GM13977 (cell line): ENCODE data around the gene ATP2C2.

Experiments used
- DNase-seq: peaks from one replicate; pipeline ENCODE4 v3.0.0; 2012; ENCODE audit warnings: low spot score
- in situ Hi-C: fragments of 300-500 bp; cut with MboI; formaldehyde crosslinking; loops from one replicate; pipeline ENCODE4 v1.12.0; 2022; ENCODE audit warnings: low sequenced_read_pairs, low pct_unique_long_range_greater_than_20kb, mixed read lengths, inconsistent platforms; ENCODE audit not compliant: unreplicated experiment
- TF ChIP-seq, protein P1 (sequence below): IDR thresholded peaks from 2 replicates; pipeline ENCODE4 v1.5.1; 2012; ENCODE audit warnings: mild to moderate bottlenecking, control low read depth; ENCODE audit not compliant: insufficient read depth; ENCODE audit errors: extremely low read depth, missing control alignments

The ATP2C2 gene

GRCh38 chr16:84356591-84357116 is 11.7 kb upstream of the ATP2C2 start:
- TF ChIP-seq, protein P1, sequence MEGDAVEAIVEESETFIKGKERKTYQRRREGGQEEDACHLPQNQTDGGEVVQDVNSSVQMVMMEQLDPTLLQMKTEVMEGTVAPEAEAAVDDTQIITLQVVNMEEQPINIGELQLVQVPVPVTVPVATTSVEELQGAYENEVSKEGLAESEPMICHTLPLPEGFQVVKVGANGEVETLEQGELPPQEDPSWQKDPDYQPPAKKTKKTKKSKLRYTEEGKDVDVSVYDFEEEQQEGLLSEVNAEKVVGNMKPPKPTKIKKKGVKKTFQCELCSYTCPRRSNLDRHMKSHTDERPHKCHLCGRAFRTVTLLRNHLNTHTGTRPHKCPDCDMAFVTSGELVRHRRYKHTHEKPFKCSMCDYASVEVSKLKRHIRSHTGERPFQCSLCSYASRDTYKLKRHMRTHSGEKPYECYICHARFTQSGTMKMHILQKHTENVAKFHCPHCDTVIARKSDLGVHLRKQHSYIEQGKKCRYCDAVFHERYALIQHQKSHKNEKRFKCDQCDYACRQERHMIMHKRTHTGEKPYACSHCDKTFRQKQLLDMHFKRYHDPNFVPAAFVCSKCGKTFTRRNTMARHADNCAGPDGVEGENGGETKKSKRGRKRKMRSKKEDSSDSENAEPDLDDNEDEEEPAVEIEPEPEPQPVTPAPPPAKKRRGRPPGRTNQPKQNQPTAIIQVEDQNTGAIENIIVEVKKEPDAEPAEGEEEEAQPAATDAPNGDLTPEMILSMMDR: no peak
- DNase-seq: no peak
- in situ Hi-C loops: no loop called here

DNA sequence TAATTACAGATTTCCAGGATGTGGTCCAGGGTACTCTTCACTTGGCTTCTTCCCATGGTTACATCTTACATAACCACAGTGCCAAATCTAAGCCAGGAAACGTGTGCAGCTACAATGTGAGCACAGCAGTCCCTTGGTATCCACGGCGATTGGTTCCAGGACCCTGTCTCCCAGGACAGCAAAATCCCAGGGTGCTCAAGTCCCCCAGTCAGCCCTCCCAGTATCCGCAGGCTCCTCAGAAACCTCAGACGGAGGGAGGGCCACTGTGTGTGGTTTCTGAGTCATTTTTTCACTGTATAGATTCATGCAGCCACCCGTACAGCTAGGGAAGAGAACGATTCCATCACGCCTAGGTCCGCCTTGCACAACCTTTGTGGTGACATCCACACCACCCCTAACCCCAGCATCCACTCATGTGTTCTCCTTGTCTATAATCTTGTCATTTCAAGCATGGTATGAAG is 11.1 kb upstream of the ATP2C2 start:
- DNase-seq: no peak
- TF ChIP-seq, protein P1: no peak
- in situ Hi-C loops: no loop called here

DNA sequence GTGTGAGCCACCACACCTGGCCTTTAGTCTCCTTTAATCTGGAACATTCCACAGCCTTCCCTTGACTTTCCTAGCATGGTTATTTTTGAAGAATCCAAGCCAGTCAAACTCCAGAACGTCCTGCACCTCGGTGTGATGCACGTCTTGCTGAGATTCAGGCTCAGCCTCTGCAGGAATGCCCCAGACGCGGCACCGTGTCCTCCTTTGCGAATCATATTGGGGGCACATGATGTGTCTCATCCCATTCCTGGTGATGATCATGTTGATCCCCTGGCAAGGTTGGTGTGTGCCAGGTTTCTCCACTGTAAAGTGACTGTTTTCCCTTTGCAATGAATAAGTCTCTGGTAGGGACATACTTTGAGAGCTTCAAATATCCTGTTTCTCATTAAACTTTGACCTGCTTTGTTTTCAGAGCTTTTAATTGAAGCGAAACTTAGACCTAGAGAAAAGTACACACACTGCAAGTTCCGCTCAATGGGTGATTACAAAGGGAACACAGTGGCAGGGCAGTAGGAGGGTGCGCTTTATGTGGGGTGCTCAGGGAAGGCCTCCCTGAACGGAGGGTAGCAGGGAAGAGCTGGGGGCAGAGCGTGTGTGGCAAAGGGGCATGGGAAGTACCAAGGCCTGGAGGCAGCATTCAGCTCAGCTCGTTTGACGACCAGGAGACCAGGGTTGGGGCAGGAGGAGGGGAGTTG is 9.6 kb upstream of the ATP2C2 start:
- DNase-seq: no peak
- in situ Hi-C loops: no loop called here
- TF ChIP-seq, protein P1: no peak

DNA sequence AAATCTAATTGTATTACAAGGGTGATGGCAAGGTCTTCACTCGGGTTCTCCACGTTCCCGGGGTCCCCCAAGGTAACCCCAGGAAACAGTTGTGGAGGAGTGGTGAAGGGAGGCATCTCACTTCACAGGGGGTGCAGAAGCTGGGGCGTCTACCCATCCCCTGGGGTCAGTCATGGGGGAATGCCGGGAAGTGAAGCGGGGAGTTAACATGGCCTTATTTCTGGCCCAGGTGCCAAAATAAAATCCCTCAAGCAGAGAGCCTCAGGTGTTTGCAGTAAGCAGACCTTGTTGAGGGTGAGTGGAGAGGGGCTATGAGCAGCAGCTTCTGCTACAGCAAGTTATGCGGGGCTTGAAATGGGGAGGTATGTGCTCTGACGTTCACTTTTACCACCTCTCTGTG is 9.0 kb upstream of the ATP2C2 start:
- TF ChIP-seq, protein P1: no peak
- in situ Hi-C loops: no loop called here
- DNase-seq: no peak

DNA sequence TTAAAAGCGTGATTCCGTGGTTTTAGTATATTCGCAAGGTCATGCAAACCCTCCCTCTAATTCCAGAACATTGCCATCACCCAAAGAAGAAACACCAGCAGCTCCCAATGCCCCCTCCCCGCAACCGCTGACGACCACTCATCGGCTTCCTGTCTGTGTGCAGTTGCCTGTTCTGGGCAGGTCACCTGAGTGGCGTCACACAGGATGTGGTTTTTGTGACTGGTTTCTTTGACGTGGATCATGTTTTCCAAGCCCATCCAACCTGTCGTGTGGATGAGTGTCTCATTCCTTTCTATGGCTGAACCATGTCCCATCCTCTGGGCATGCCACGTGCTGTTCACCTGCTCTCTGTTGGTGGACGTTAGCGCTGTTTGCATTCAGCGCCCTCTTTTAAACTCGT is 8.2 kb upstream of the ATP2C2 start:
- DNase-seq: no peak
- in situ Hi-C loops: no loop called here
- TF ChIP-seq, protein P1: no peak

DNA sequence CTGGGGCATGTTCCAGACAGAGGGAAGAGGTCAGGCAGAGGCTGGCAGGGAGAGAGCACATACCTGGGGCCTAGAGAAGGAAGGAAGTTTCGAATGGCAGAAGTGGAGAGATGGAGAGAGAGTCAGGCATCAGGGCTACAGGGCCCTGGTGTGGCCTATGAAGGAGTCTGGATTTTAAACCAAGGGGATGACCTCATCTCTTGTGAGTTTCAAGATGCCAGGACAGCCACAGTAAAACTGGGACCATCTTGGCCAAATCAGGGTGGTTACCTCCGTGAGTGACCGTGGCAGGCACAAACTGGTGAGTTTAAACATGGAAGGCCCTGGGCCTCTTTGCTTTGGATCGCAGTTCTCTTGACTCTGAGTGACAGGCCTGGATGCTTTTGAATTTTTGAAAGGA is 7.6 kb upstream of the ATP2C2 start:
- in situ Hi-C loops: no loop called here
- DNase-seq: no peak
- TF ChIP-seq, protein P1: no peak
